Mesangial cell (primary cell): ENCODE data around the gene OR2L2. TPM values are rescaled to one million over a fixed set of nuclear protein-coding genes. Genes with fewer than 3 reads are reported as not detected.

Experiments
- total RNA-seq: library from RNA; depleted of rRNA; stranded (reverse); fragments of >200 nt; gene quantifications from 2 replicates; pipeline ENCODE4 v1.2.3, GENCODE V29; 2015

Gene OR2L2
- not detected in 2 replicates for total RNA-seq

GRCh38 chr1:248029770-248030169, at the start of gene OR2L2:
Gene OR2L2 (plus strand): TSS chr1:248030070. CDS start chr1:248038268, 8,198 bp downstream.

GRCh38 chr1:248013229-248013710, 16.6 kb upstream of the OR2L2 start, which contains the start of gene OR2L5:
Gene OR2L5 (plus strand): TSS chr1:248013660. CDS start chr1:248021948, 8,288 bp downstream.

GRCh38 chr1:248046536-248046935, 16.7 kb downstream of the OR2L2 start, which contains the start of gene OR2L3:
Gene OR2L3 (plus strand): TSS chr1:248046836. CDS start chr1:248060682, 13,846 bp downstream.

Other genes starting within 250 kb of the OR2L2 start
- not detected in 2 replicates for gene OR14A16, start 206.0 kb upstream of the OR2L2 start, total RNA-seq
- gene OR11L1, start 188.2 kb upstream of the OR2L2 start, total RNA-seq, result not detected in 2 replicates
- gene TRIM58, start 172.9 kb upstream of the OR2L2 start, total RNA-seq, result 4.1 and 4.4 TPM in 2 replicates
- 1.1 and 4.2 TPM in 2 replicates for gene OR2W3, start 134.5 kb upstream of the OR2L2 start, total RNA-seq
- not detected in 2 replicates for gene OR2T8, start 109.8 kb upstream of the OR2L2 start, total RNA-seq
- gene OR2AJ1, start 105.2 kb upstream of the OR2L2 start, total RNA-seq, result 0.13 TPM in 1 of 2 replicates, not detected in the other
- gene OR2L8, start 81.2 kb upstream of the OR2L2 start, total RNA-seq, result not detected in 2 replicates
- not detected in 2 replicates for gene OR2AK2, start 64.8 kb upstream of the OR2L2 start, total RNA-seq
- not detected in 2 replicates for gene OR2L5, start 16.4 kb upstream of the OR2L2 start, total RNA-seq
- not detected in 2 replicates for gene OR2L3, start 16.8 kb downstream of the OR2L2 start, total RNA-seq
- gene OR2L13, start 65.1 kb downstream of the OR2L2 start, total RNA-seq, result not detected in 2 replicates
- gene OR2M5, start 115.1 kb downstream of the OR2L2 start, total RNA-seq, result not detected in 2 replicates
- gene OR2M2, start 144.8 kb downstream of the OR2L2 start, total RNA-seq, result not detected in 2 replicates
- gene OR2M3, start 167.2 kb downstream of the OR2L2 start, total RNA-seq, result not detected in 2 replicates
- gene OR2M4, start 201.3 kb downstream of the OR2L2 start, total RNA-seq, result not detected in 2 replicates
- gene OR2T33, start 247.9 kb downstream of the OR2L2 start, total RNA-seq, result 0.13 and 0.33 TPM in 2 replicates